Islet of Langerhans (tissue), 1 donor: ENCODE measurements around the gene BCL11A.

ENCODE experiments used
- FAIRE-seq: peaks from one replicate; lab custom pipeline; 2011; peaks lifted over from hg19 to GRCh38; lab: Jason Lieb, UNC

Gene BCL11A

DNA sequence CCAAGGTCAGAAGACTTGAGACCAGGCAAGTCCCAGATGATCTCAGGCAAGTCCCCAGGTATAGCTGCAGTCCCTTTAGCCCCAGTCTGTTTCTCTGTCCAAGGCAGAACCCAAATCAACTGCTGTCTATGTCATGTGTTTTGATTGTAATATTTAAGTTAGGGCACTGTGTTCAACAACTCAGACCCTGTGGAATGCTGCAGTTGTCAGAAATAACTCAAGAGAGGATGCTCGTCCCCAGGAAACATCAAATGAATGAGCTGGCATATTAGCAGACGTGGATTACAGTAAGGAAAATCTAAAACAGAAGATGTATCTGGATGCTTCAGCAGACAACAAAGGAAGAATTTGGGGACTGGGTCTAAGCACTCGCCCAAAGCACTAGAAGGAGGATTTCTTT is 70.1 kb downstream of the BCL11A start:
- no peak for FAIRE-seq

GRCh38 chr2:60482222-60482621 is 71.2 kb downstream of the BCL11A start:
- FAIRE-seq, result no peak

- no peak for FAIRE-seq
Observed at GRCh38 chr2:60481257-60481656, 72.2 kb downstream of the BCL11A start.

DNA sequence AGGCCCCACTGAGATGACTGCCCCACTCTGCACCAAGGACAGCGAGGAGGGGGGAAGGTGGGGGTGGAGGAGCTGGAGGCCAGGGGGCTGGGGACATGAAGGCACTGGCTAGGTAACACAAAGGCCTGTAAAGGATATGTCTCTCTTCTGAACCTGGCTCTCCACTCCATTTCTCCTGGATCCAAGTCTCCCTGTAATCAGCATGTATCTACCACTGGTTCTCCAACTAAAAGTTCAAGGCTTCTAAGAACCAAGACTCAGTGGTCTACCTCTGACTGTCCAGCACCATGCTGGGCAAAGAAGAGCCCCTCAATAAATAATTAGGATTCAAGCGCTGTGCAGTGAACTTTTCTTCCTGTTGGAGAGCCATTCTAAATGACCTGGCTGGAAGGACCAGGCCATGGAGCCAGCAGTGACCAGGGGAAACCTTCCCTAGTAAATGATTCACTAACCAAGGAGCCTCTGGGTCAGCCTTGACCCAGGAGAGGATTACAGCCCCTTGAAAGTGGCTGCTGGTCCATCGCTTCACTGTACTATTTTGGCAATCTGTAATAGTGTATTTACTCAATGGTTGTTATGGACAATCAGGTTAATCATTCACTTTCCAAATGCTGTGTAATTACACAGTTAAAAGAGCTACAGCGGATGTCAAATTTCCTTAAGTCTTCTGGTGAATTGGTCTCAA is 73.2 kb downstream of the BCL11A start:
- FAIRE-seq, result peak; percentile 51

- FAIRE-seq, result no peak
Observed at GRCh38 chr2:60479226-60480088, 74.0 kb downstream of the BCL11A start.

- no peak for FAIRE-seq
Observed at GRCh38 chr2:60478660-60479059, 74.8 kb downstream of the BCL11A start.

DNA sequence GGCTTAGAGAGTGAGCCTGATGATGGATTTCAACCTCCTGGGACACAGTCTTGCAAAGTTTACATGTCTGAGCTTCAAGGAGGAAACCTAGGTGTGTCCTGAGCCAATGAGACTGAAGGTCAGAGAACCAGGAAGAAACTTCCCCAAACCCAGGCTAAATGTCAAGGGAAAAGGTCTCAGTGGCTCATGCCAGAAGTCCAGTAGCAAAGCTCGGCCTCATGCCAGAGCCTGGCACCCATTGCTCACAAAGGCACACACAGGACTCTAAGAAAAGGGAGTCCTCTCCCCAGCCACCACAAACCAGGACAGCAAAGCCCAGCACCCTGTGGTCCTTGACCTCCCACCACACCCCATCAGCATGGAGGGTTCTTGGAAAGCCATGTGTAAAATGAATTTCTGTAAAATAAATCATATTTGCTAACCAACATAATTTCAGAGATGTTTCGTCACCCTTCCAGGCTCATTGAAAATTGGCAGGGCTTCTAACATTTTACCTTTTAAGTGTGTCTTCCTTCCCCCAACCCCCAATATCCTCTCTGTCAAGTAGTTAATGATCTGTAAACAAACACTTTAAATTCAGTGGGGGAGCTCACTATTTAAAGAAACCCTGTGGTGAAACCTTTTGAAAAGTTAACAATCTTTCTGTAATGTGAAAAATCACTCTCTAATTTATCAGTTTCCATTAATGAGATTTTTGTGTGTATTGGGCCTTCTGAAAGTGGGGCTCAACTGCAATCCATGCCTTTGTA is 77.1 kb downstream of the BCL11A start:
- FAIRE-seq, result no peak

DNA sequence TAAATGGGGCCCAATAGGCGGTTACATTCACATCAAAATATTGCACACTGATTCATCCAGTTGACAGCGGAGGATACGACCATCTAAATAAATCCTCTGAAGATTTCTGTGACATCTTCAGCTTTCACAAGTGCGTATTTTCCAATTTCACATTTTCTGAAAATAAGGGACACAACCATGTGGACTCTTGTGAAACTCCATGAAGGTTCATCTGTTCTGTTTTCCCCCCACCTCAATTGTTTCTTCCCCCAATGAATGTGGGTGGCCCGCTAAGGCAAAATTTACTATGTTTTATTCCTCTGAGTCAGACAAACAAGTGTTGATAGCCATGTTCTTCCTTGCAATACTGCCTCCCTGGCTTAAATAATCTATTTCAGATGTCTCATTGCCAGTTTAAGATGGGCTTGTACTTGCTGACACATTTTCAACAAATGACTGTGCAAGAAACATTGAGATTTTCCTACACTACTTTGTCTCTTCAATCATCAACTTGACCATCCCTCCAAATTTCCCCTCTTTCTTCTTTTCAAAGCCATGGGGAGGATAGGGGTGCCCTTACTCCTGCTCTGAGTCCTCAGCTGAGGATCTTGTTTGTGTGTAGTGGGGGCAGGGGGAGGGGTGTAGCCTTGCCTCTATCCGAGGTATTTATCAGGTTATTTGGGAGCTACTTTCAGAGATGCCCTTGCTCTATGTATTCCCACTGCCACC is 78.2 kb downstream of the BCL11A start:
- FAIRE-seq, result no peak

- FAIRE-seq, result no peak
Observed at GRCh38 chr2:60474301-60474700, 79.2 kb downstream of the BCL11A start.

DNA sequence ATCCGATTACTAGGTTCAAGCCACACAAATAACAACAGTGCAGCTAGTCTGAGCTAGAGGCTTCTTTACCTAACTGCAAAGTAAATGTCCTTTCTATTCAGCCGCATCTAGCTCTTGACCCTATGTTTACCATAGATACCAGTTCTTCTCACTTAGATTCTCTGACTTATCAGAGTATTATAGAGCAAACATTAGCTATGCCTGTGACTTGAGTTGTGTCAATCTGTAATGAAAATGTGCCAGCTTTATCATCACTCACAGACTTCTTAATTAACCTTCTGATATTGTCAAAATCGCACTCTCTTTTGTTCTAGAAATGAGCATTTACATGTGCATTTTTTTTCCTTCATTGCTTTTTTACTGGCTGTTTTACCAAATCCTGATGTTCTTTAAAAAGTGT is 79.9 kb downstream of the BCL11A start:
- FAIRE-seq, result no peak

GRCh38 chr2:60472663-60473289 is 80.7 kb downstream of the BCL11A start:
- FAIRE-seq, result no peak

DNA sequence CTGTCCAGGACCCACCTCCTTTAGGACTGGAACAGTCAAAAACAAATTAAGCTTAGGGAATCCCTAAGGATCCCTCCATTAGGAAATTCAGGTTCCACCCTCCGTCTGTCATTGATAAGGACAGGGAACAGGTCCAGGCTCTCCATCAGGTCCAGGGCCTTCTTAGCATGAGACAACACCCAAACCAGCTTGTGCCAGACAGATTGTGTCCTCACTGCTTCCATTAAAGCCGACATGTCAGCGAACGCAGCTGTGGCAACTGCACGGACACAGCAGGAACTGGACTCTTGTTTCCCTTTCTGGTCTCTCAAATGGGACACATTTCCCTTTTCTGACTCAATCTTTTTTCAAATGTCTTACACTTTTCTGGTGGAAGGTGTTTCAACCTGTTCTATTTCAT is 81.4 kb downstream of the BCL11A start:
- no peak for FAIRE-seq

DNA sequence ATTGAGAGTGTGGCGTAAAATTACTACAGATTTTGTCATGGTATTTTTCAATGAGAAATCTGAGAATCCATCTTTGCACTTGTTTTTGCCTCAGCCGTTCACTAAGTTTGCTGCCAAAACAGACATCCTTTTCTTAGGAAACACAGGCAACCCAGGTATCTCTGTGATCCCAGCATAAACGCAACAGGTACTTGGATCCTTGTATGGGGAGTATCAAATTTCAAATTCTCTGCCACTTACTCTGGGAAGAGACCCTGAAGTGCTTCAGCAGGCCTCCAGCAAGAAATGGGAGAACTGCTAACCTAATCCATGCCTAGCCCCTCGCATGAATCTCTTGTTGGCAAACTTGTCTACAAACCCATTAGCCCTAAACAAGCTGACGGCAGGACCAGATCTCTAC is 83.1 kb downstream of the BCL11A start:
- no peak for FAIRE-seq

GRCh38 chr2:60469536-60470317 is 83.7 kb downstream of the BCL11A start:
- FAIRE-seq, result no peak

DNA sequence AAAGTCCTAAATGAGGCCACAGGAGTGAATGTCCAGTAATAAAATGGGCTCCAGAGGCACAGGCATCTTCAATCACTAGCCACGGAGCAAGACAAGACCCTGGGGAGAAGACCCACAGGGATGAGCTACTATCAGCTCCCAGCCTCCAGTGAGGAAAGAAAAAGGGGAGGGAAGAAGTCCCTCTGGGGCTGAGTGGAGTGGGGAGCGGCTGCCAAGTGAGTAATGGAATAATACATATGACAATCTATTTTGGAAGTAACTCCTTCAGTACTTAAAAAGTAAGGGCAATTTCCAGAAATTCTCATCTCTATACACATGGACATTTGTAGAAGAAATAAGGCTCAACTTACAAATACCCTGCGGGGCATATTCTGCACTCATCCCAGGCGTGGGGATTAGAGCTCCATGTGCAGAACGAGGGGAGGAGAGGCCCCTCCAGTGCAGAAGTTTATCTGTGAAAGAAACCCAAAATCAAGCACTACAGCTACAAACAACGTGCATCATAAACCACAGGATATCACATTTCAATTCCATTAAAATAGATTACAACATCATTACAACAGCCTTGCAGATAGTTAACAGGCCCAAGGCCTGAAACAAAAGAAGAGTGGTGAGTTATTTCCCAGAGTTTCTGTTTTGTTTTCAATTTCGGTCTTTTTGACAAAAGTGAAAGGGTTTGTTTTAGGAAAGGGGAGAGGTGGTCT is 84.9 kb downstream of the BCL11A start:
- FAIRE-seq, result no peak

DNA sequence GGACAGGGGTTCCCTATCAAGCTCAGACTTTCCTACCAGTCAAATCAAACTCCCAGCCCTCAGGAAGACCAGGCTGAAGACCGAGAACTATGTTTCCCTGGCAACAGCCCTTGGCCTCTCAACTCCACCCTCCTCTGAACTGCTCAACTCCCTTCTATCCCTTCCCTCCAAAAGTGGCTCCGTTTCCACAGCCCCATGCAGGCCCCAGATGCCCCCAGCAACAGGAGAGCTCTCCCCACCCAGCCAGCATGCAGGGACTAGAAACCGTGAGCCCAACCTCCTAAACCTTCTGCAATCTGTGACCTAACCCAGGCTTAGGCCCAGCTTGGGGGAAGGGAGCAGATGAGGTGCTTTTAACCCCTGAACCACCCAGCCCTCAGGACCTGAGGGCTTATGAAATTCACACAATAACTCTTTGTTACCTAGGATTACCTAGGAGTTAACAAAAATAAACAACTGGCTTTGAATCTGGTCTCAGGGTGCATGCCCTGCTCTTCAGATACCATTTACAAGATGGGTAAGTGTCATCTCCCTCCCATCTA is 87.2 kb downstream of the BCL11A start:
- FAIRE-seq, result no peak

GRCh38 chr2:60465736-60466135 is 87.7 kb downstream of the BCL11A start:
- FAIRE-seq, result no peak

DNA sequence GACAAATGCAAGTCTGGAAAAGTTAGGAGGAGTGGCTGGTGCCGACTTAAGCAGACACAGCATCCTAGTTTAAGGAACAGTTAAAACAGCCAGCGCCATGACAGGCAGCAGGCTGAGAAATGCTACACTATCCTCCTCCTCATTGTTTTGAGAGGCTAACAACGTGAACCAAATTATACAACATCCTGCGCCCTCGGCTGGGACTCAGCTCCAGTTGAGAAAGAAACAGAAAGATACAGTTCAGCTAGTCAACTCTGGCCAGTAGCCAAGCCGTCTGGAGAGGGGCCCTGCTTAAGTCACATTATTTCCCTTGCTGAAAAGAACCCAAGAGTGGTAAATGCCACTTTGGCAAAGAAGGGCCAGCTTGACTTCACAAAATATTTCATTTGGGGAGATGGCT is 90.2 kb downstream of the BCL11A start:
- no peak for FAIRE-seq

- FAIRE-seq, result no peak
Observed at GRCh38 chr2:60461421-60462108, 91.9 kb downstream of the BCL11A start.
